Mesenchymal stem cell (in vitro differentiated cells and primary cell): Measurements from ENCODE around the gene PDIA4.
A peak's percentile ranks its signal among the peaks of the same experiment; 100 is the strongest.

Source experiments
- DNase-seq: peaks from one replicate; pipeline ENCODE4 v3.0.0-alpha.2; 2013
- H2AFZ ChIP-seq: one replicate; pipeline ENCODE4 v1.6.1; 2013; ENCODE audit warnings: low read depth, mild to moderate bottlenecking, control low read depth, inconsistent platforms, low read length, moderate library complexity
- H2AK5ac ChIP-seq: 2 replicates; pipeline ENCODE4 v1.6.1; 2013; ENCODE audit warnings: low read length, moderate library complexity, mild to moderate bottlenecking, inconsistent platforms; ENCODE audit not compliant: severe bottlenecking
- H2BK120ac ChIP-seq: one replicate; pipeline ENCODE4 v1.6.1; 2013; ENCODE audit warnings: low read depth, mild to moderate bottlenecking, inconsistent platforms, low read length, moderate library complexity
- H2BK12ac ChIP-seq, 2 experiments: one replicate each; pipeline ENCODE4 v1.6.1; 2013; ENCODE audit warnings: inconsistent platforms in 2 of 2, low read length in 2 of 2, mild to moderate bottlenecking in 2 of 2, moderate library complexity in 2 of 2, control low read depth in 1 of 2
- H2BK15ac ChIP-seq: one replicate; pipeline ENCODE4 v1.6.1; 2013; ENCODE audit warnings: mild to moderate bottlenecking, low read depth, inconsistent platforms; ENCODE audit not compliant: poor library complexity, severe bottlenecking
- H2BK5ac ChIP-seq: 2 replicates; pipeline ENCODE4 v1.6.1; 2013; ENCODE audit warnings: low read depth, mild to moderate bottlenecking, low read length, control low read depth, inconsistent platforms; ENCODE audit not compliant: poor library complexity, severe bottlenecking
- H3K14ac ChIP-seq, 2 experiments: one replicate each; pipeline ENCODE4 v1.6.1; 2013; ENCODE audit warnings: inconsistent platforms in 2 of 2, low read length in 2 of 2, control low read depth in 1 of 2, mild to moderate bottlenecking in 1 of 2, moderate library complexity in 1 of 2
- H3K18ac ChIP-seq, 2 experiments: one replicate each; pipeline ENCODE4 v1.6.1; 2013; ENCODE audit warnings: inconsistent platforms in 2 of 2, low read length in 2 of 2, control low read depth in 1 of 2, low read depth in 1 of 2, mild to moderate bottlenecking in 1 of 2
- H3K23ac ChIP-seq, 2 experiments: one replicate each; pipeline ENCODE4 v1.6.1; 2013; ENCODE audit warnings: inconsistent platforms in 2 of 2, low read length in 2 of 2, mild to moderate bottlenecking in 2 of 2, moderate library complexity in 2 of 2, control low read depth in 1 of 2
- H3K27ac ChIP-seq: 2 replicates; pipeline ENCODE4 v1.5.1; 2013; ENCODE audit warnings: mild to moderate bottlenecking, moderate library complexity, low read length, control low read depth, inconsistent platforms; ENCODE audit not compliant: poor library complexity, severe bottlenecking
- H3K27me3 ChIP-seq, 2 experiments: 2 replicates each; pipeline versions ENCODE4 v1.6.1 to v1.7.0; 2013; ENCODE audit warnings: low read length in 2 of 2, mild to moderate bottlenecking in 2 of 2, moderate library complexity in 2 of 2, control low read depth in 1 of 2, inconsistent platforms in 1 of 2; ENCODE audit not compliant: control insufficient read depth in 1 of 2, insufficient read depth in 1 of 2
- H3K36me3 ChIP-seq, 2 experiments: 2 replicates each; pipeline versions ENCODE4 v1.6.1 to v1.7.0; 2013; ENCODE audit warnings: low read length in 2 of 2, control low read depth in 1 of 2, inconsistent platforms in 1 of 2, low read depth in 1 of 2, mild to moderate bottlenecking in 1 of 2; ENCODE audit not compliant: insufficient read depth in 2 of 2, control insufficient read depth in 1 of 2
- H3K4ac ChIP-seq, 2 experiments: one replicate each; pipeline ENCODE4 v1.6.1; 2013; ENCODE audit warnings: inconsistent platforms in 2 of 2, low read length in 2 of 2, mild to moderate bottlenecking in 2 of 2, moderate library complexity in 2 of 2, control low read depth in 1 of 2, low read depth in 1 of 2
- H3K4me1 ChIP-seq: 2 replicates; pipeline ENCODE4 v1.6.1; 2013; ENCODE audit warnings: low read depth, low read length, control low read depth; ENCODE audit not compliant: control insufficient read depth, insufficient read depth
- H3K4me2 ChIP-seq: 2 replicates; pipeline ENCODE4 v1.6.1; 2013; ENCODE audit warnings: low read length, mild to moderate bottlenecking, inconsistent platforms; ENCODE audit not compliant: poor library complexity, severe bottlenecking
- H3K4me3 ChIP-seq, 2 experiments: 2 replicates each; pipeline versions ENCODE4 v1.5.1 to v1.7.0; 2013; ENCODE audit warnings: low read length in 2 of 2, mild to moderate bottlenecking in 2 of 2, control low read depth in 1 of 2, low read depth in 1 of 2; ENCODE audit not compliant: insufficient read depth in 1 of 2
- H3K79me1 ChIP-seq: replicated peaks from 2 replicates; pipeline ENCODE4 v1.6.1; 2013; ENCODE audit warnings: mild to moderate bottlenecking, control low read depth, low read length, inconsistent platforms; ENCODE audit not compliant: poor library complexity, severe bottlenecking
- H3K9ac ChIP-seq: 2 replicates; pipeline ENCODE4 v1.7.0; 2013; ENCODE audit warnings: mild to moderate bottlenecking, low read length, moderate library complexity
- H3K9me3 ChIP-seq: 2 replicates; pipeline ENCODE4 v1.7.0; 2013; ENCODE audit warnings: mild to moderate bottlenecking, low read length; ENCODE audit not compliant: control insufficient read depth
- H4K8ac ChIP-seq: one replicate; pipeline ENCODE4 v1.6.1; 2013; ENCODE audit warnings: inconsistent platforms, mild to moderate bottlenecking, low read length, moderate library complexity
- H4K91ac ChIP-seq: one replicate; pipeline ENCODE4 v1.6.1; 2013; ENCODE audit warnings: mild to moderate bottlenecking, low read length, inconsistent platforms
- WGBS: methylation state at CpG from one replicate; pipeline ENCODE4 v1.1.7; 2013; ENCODE audit warnings: mixed read lengths; 5-methylcytosine and 5-hydroxymethylcytosine counted together

Gene PDIA4

GRCh38 chr7:148973256-148973655, 55.0 kb downstream of the PDIA4 start:
- 87% methylated on average over 6 of the region's 6 CpGs for WGBS
- Histone ChIP-seq H2BK12ac (no peak overlapping the region), H3K27me3 (peaks cover 0 to 4% of the 10 kb centered on the region in 2 experiments), H2BK120ac (no peak overlapping the region), H2AFZ (no peak overlapping the region), H2AK5ac (no peak overlapping the region), H3K14ac (no peak overlapping the region), H3K4me2 (no peak overlapping the region), H3K27ac (no peak overlapping the region), H3K4ac (no peak overlapping the region), H4K8ac (no peak overlapping the region), H3K18ac (no peak overlapping the region), H3K4me1 (no peaks in the 10 kb centered on the region), H3K9me3 (no peaks in the 10 kb centered on the region), H3K4me3 (no peak overlapping the region), H2BK15ac (no peak overlapping the region), H3K79me1 (no peaks in the 10 kb centered on the region), H3K36me3 (no peaks in the 10 kb centered on the region), H3K23ac (no peak overlapping the region), H3K9ac (no peak overlapping the region), H2BK5ac (no peak overlapping the region), H4K91ac (no peak overlapping the region)
- DNase-seq, result no peak

GRCh38 chr7:148972375-148972774, 55.9 kb downstream of the PDIA4 start:
- WGBS, result 90% methylated on average over 7 of the region's 7 CpGs
- Histone ChIP-seq H2BK120ac (no peak overlapping the region), H3K9ac (no peak overlapping the region), H3K4me3 (no peak overlapping the region), H4K91ac (no peak overlapping the region), H3K4me2 (no peak overlapping the region), H3K23ac (no peak overlapping the region), H2AK5ac (no peak overlapping the region), H2BK12ac (no peak overlapping the region), H3K18ac (no peak overlapping the region), H3K79me1 (no peaks in the 10 kb centered on the region), H3K9me3 (no peaks in the 10 kb centered on the region), H3K14ac (no peak overlapping the region), H2AFZ (no peak overlapping the region), H3K27me3 (no peaks in the 10 kb centered on the region), H2BK5ac (no peak overlapping the region), H3K27ac (no peak overlapping the region), H4K8ac (no peak overlapping the region), H2BK15ac (no peak overlapping the region), H3K4ac (no peak overlapping the region), H3K4me1 (no peaks in the 10 kb centered on the region), H3K36me3 (no peaks in the 10 kb centered on the region)
- no peak for DNase-seq

- H2BK120ac ChIP-seq, result no peak overlapping the region
- 100% methylated on average over 2 of the region's 3 CpGs for WGBS
- no peaks in the 10 kb centered on the region for H3K9me3 ChIP-seq
- H3K9ac ChIP-seq, result no peak overlapping the region
- H3K4me1 ChIP-seq, result peaks cover 1% of the 10 kb centered on the region
- H3K4ac ChIP-seq, result no peak overlapping the region
- H3K14ac ChIP-seq, result no peak overlapping the region
- H3K36me3 ChIP-seq, result no peaks in the 10 kb centered on the region
- no peak overlapping the region for H3K27ac ChIP-seq
- H3K4me3 ChIP-seq, result no peak overlapping the region
- no peak overlapping the region for H2AFZ ChIP-seq
- H2BK12ac ChIP-seq, result no peak overlapping the region
- H2AK5ac ChIP-seq, result no peak overlapping the region
- no peak overlapping the region for H2BK15ac ChIP-seq
- no peak overlapping the region for H2BK5ac ChIP-seq
- DNase-seq, result no peak
- no peak overlapping the region for H4K91ac ChIP-seq
- H3K4me2 ChIP-seq, result no peak overlapping the region
- H3K18ac ChIP-seq, result no peak overlapping the region
- H3K79me1 ChIP-seq, result no peaks in the 10 kb centered on the region
- H4K8ac ChIP-seq, result no peak overlapping the region
- H3K23ac ChIP-seq, result no peak overlapping the region
- H3K27me3 ChIP-seq, result no peaks in the 10 kb centered on the region
Observed at GRCh38 chr7:148967602-148968001, 60.7 kb downstream of the PDIA4 start.

GRCh38 chr7:148967032-148967372, 61.3 kb downstream of the PDIA4 start:
- Histone ChIP-seq H3K4me3 (peak overlapping the region in 1 of 2 experiments; percentile 74), H3K36me3 (no peaks in the 10 kb centered on the region), H3K4me2 (peak overlapping the region; percentile 52), H3K4ac (no peak overlapping the region), H3K23ac (no peak overlapping the region), H2BK12ac (no peak overlapping the region), H2AFZ (no peak overlapping the region), H3K9ac (peak overlapping the region; percentile 67), H4K91ac (no peak overlapping the region), H3K27ac (no peak overlapping the region), H3K4me1 (peaks cover 1% of the 10 kb centered on the region), H3K79me1 (no peaks in the 10 kb centered on the region), H3K14ac (no peak overlapping the region), H2BK120ac (no peak overlapping the region), H3K27me3 (no peaks in the 10 kb centered on the region), H3K9me3 (no peaks in the 10 kb centered on the region), H2BK5ac (no peak overlapping the region), H2AK5ac (no peak overlapping the region), H2BK15ac (no peak overlapping the region), H3K18ac (no peak overlapping the region), H4K8ac (no peak overlapping the region)
- no peak for DNase-seq
- WGBS, result 56% methylated on average over 8 of the region's 13 CpGs
